Esophagus muscularis mucosa (tissue), 4 donors: ENCODE results near the gene COL25A1. TPM values are rescaled to one million over a fixed set of nuclear protein-coding genes. Genes with fewer than 3 reads are reported as not detected.

Source experiments
- DNase-seq: peaks from one replicate; pipeline ENCODE4 v3.0.0-alpha.2; 2017; ENCODE audit errors: extremely low spot score
- H3K27ac ChIP-seq, 4 donors: fragments of 200-600 bp; sonication (generic); replicated peaks in 1 of 4; 1 replicate in 3 of 4; 2 replicates in 1 of 4; pipeline ENCODE4 v1.5.1; 2016 to 2019; ENCODE audit warnings: mild to moderate bottlenecking in 1 of 4
- H3K27me3 ChIP-seq, 4 donors: fragments of 200-600 bp; sonication (generic); one replicate each; pipeline versions ENCODE4 v1.5.1 to v1.6.0; 2016 to 2019
- H3K36me3 ChIP-seq, 4 donors: fragments of 200-600 bp; sonication (generic); one replicate each; pipeline ENCODE4 v1.5.1; 2016 to 2019
- H3K4me1 ChIP-seq, 4 donors: fragments of 200-600 bp; sonication (generic); one replicate each; pipeline ENCODE4 v1.5.1; 2016 to 2019
- H3K4me3 ChIP-seq, 4 donors: fragments of 200-600 bp; sonication (generic); 1 replicate in 2 of 4; 2 replicates in 2 of 4; pipeline ENCODE4 v1.5.1; 2016 to 2019; ENCODE audit warnings: mild to moderate bottlenecking in 4 of 4, moderate library complexity in 1 of 4
- H3K9me3 ChIP-seq, 4 donors: fragments of 200-600 bp; sonication (generic); 1 replicate in 3 of 4; 2 replicates in 1 of 4; pipeline ENCODE4 v1.5.1; 2016 to 2019
- CTCF ChIP-seq, 3 experiments: fragments of 200-600 bp in 2 of 3; fragments of 450-650 bp in 1 of 3; sonication (generic) in 2 of 3; IDR thresholded peaks; one replicate each; pipeline ENCODE4 v1.5.1; 2017 to 2019; ENCODE audit warnings: antibody characterized with exemption in 3 of 3, mild to moderate bottlenecking in 2 of 3, moderate library complexity in 1 of 3
- EP300 ChIP-seq: sonication (generic); formaldehyde crosslinking; IDR thresholded peaks from one replicate; pipeline ENCODE4 v1.6.1; 2017; ENCODE audit warnings: antibody characterized with exemption
- POLR2A ChIP-seq: fragments of 450-650 bp; IDR thresholded peaks from one replicate; pipeline ENCODE4 v1.6.1; 2017; ENCODE audit warnings: antibody characterized with exemption, moderate library complexity, mild to moderate bottlenecking, low read depth
- POLR2AphosphoS5 ChIP-seq, 2 donors: sonication (generic); formaldehyde crosslinking; IDR thresholded peaks; one replicate each; pipeline ENCODE4 v1.6.1; 2017; ENCODE audit warnings: antibody characterized with exemption in 2 of 2
- WGBS: methylation state at CpG from one replicate; pipeline ENCODE4 v1.1.5; 2018; 5-methylcytosine and 5-hydroxymethylcytosine counted together
- intact Hi-C: fragments of 100-400 bp; cut with DNase I; formaldehyde crosslinking; loops from one replicate; pipeline ENCODE4 v1.15.1; 2023
- total RNA-seq, 4 donors: library from RNA; depleted of rRNA; stranded (reverse); fragments of >200 nt; gene quantifications; one replicate each; pipeline versions ENCODE4 v1.1.0 to v1.2.1, GENCODE V29; 2016

Gene COL25A1
- total RNA-seq, 4 donors from 2014 or later, result 1.0 to 3.7 (median 2.0) TPM

GRCh38 chr4:108834166-108834834 is 468.2 kb downstream of the COL25A1 start:
- peaks cover 0 to 7% (median 5%) of the 10 kb centered on the region in 4 donors for H3K4me1 ChIP-seq
- TF ChIP-seq CTCF (IDR thresholded peaks at IDR 0.05), result no peak
- TF ChIP-seq EP300, result no peak
- TF ChIP-seq POLR2AphosphoS5 (IDR thresholded peaks at IDR 0.05), result no peak
- TF ChIP-seq POLR2A, result no peak
- intact Hi-C loops, result no loop called here
- H3K4me3 ChIP-seq, result no peak overlapping the region
- DNase-seq, result no peak
- H3K9me3 ChIP-seq, result no peaks in the 10 kb centered on the region
- no peaks in the 10 kb centered on the region for H3K36me3 ChIP-seq
- WGBS, result 74% methylated on average over 9 of the region's 9 CpGs
- H3K27me3 ChIP-seq, result peaks cover 0 to 6% (median 0%) of the 10 kb centered on the region in 4 donors
- H3K27ac ChIP-seq, result no peak overlapping the region

GRCh38 chr4:108833046-108833445 is 469.4 kb downstream of the COL25A1 start:
- DNase-seq, result no peak
- intact Hi-C loops, result no loop called here
- Histone ChIP-seq H3K4me3 (no peak overlapping the region), H3K27ac (no peak overlapping the region), H3K27me3 (peaks cover 0 to 6% (median 0%) of the 10 kb centered on the region in 4 donors), H3K4me1 (peaks cover 0 to 7% (median 7%) of the 10 kb centered on the region in 4 donors), H3K9me3 (no peaks in the 10 kb centered on the region), H3K36me3 (no peaks in the 10 kb centered on the region)
- TF ChIP-seq POLR2AphosphoS5 (IDR thresholded peaks at IDR 0.05), result no peak
- TF ChIP-seq CTCF (IDR thresholded peaks at IDR 0.05), result no peak
- TF ChIP-seq POLR2A, result no peak
- no peak for TF ChIP-seq EP300
- WGBS, result 85% methylated on average over 4 of the region's 4 CpGs

GRCh38 chr4:108831886-108832285 is 470.6 kb downstream of the COL25A1 start:
- intact Hi-C loops, result no loop called here
- H3K4me3 ChIP-seq, result no peak overlapping the region
- no peak for DNase-seq
- 40% methylated on average over 3 of the region's 3 CpGs for whole genome bisulfite sequencing
- H3K9me3 ChIP-seq, result no peaks in the 10 kb centered on the region
- H3K27me3 ChIP-seq, result peaks cover 0 to 6% (median 0%) of the 10 kb centered on the region in 4 donors
- peaks cover 0 to 7% (median 7%) of the 10 kb centered on the region in 4 donors for H3K4me1 ChIP-seq
- no peaks in the 10 kb centered on the region for H3K36me3 ChIP-seq
- no peak overlapping the region for H3K27ac ChIP-seq
- TF ChIP-seq POLR2A (no peak), POLR2AphosphoS5 (IDR thresholded peaks at IDR 0.05) (no peak), CTCF (IDR thresholded peaks at IDR 0.05) (no peak), EP300 (no peak)

GRCh38 chr4:108831291-108831690 is 471.2 kb downstream of the COL25A1 start:
- intact Hi-C loops, result no loop called here
- 88% methylated on average over 1 of the region's 1 CpG for WGBS
- no peak for TF ChIP-seq CTCF (IDR thresholded peaks at IDR 0.05)
- no peak for TF ChIP-seq EP300
- no peak for TF ChIP-seq POLR2A
- no peak for TF ChIP-seq POLR2AphosphoS5 (IDR thresholded peaks at IDR 0.05)

More at GRCh38 chr4:108831291-108831690, 471.2 kb downstream of the COL25A1 start:
- peaks cover 0 to 7% (median 7%) of the 10 kb centered on the region in 4 donors for H3K4me1 ChIP-seq
- no peak for DNase-seq
- no peak overlapping the region for H3K27ac ChIP-seq
- no peaks in the 10 kb centered on the region for H3K9me3 ChIP-seq
- H3K4me3 ChIP-seq, result no peak overlapping the region
- H3K27me3 ChIP-seq, result peaks cover 0 to 3% (median 0%) of the 10 kb centered on the region in 4 donors
- no peaks in the 10 kb centered on the region for H3K36me3 ChIP-seq
